GM18861 (cell line): ENCODE measurements around the gene GPR65.

Experiments used
- ATAC-seq: cut with Tn5 transposase; IDR thresholded peaks from one replicate; pipeline ENCODE4 v1.9.1; 2021; ENCODE audit not compliant: unreplicated experiment

GPR65 gene

DNA sequence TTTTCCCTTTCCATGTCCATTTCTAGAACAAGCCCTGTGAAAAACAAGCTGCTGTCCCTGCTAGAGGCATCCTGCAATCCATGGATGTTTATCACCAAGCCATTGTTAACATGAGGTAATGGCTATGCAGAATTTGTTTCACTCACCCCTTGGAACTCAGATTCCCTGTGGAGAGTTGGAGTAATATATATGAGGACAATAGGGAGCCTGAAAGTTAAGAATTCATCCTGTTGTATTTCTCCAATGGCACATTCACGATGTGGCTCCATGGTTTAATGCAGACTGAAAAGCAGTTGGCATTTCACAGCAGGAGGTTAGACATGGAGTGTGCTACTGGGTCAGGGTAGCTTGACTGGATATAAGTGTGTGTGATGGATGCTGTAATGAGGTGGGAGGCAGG is 32.4 kb downstream of the GPR65 start:
- no peak for ATAC-seq

DNA sequence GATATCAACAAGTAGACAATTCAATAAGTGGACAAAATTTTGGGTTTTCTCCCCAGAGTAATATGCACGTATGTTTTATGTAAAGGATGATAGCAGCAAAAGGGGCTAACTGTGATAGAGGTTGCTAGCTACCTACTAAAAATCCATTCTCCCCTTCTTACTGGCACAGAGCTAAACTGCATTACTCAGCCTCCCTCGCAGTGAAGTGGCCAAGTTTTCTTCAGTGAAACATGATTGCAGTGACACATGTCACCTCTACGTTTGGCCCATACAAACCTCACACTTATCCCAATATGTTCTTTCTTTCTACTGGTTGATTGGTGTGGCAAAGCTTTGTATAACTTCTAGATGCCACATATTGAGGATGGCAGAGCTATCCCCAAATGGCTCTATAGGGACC is 34.3 kb downstream of the GPR65 start:
- ATAC-seq, result no peak

DNA sequence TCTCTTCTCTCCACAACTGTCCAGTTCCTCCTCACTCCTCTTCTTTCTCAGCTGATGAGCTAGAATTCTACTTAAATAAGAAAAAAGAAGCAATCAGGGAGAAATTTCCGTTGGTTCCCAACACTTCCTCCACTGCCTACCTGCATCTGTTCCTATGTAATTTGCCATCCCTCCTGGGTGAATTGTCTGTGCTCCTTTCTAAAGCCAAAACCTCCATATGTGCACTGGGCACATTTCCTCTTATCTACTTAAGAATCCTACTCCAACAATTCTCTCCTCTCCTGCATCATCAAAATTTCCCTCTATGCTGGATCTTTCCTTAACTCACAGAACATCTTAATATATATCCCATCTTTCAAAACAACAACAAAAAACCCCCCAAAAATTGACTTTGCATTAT is 35.2 kb downstream of the GPR65 start:
- no peak for ATAC-seq

- no peak for ATAC-seq
Measured at GRCh38 chr14:88043529-88044443, 38.9 kb downstream of the GPR65 start.

DNA sequence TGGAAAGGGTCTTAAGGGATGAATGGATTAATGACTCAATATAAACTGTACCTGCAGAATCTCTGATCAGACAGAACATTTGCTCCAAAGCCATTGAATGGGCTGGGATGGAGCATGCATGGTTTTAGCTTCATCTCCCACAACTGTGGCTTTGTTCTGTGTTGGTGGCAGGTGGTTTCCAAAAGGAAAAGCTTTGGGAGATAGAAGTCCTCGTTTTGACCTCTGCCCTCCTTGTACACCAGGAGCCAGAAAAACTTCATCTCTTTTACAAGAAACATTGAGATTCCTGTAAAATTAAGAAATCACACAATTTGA is 39.5 kb downstream of the GPR65 start:
- no peak for ATAC-seq

GRCh38 chr14:88044776-88045446 is 40.0 kb downstream of the GPR65 start:
- peak; percentile 91 for ATAC-seq

DNA sequence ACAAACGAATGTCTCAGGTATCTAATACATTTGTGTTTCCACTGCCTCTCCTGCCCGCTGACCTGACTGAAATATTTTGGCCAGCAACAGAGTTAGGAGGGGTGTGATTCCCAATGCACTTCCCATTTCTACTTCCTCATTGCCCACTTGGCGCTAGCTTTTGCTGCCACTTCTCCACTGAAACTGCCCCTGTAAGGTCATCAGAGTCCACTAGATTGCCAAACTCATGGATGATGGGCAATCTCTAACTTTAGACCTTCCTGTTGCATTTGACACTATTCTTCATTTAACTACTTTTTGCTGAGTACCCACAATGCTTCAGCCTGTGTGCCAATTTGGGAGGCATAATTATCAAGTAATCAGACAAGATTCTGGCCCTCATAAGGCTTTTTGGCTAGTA is 40.8 kb downstream of the GPR65 start:
- ATAC-seq, result no peak

DNA sequence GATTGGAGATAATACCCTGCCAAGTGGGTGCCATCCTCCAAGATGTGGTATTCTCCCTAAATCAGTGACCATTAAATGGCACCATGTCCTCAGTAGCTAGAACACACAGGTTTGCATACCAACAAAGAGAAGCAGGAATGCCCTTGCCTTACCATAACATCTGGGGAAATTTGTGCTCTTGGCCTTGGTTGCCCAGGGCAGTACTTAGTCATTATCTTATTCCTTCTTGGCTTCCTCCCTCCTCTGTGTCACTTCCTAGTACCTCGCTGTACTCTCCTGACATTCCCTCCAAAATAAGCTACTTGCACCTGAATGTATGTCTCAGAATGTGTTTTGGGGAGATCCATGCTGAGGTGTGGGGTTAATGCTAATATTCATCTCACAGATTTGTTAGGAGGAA is 43.4 kb downstream of the GPR65 start:
- ATAC-seq, result no peak

DNA sequence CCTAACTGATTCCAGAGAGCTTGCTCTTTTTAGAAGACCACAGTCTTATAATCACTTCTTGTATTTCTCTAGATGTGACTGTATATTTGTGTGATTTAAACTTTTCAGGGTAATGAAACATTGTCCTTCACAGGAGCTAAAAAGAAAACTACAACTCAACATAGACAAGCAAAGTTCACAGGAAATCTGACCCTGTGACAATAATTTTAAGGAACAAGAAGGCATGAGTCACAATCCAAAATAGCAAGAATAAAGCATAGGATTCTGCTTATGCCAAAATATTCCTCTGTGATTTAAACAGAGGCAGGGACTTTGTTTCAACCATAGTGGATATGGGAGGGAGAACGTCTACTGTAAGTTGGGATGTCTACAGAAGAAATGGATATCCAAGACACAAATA is 44.3 kb downstream of the GPR65 start:
- ATAC-seq, result no peak

DNA sequence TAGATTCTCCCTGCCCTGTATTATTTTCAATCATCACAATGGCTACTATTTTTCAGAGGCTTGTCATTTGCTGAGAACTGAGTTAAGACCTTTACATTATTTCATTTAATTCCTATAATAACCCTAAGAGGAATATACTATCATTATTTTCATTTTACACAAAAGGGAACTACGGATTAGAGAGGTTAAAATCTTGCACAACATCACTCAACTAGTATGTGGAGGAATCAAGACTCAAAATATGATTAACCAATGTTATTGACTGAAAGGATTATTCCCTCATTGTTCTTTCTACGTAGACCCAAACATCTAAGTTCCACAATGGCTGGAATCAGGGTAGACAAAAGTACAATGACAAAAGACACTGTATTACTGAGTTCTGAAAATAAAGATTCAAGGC is 45.0 kb downstream of the GPR65 start:
- no peak for ATAC-seq

- no peak for ATAC-seq
Measured at GRCh38 chr14:88060576-88060975, 55.6 kb downstream of the GPR65 start.

GRCh38 chr14:88063811-88064210 is 58.9 kb downstream of the GPR65 start:
- ATAC-seq, result no peak
